HepG2 (cell line): ENCODE data around the gene TSN. TPM values are rescaled to one million over a fixed set of nuclear protein-coding genes. Genes with fewer than 3 reads are reported as not detected.

ENCODE experiments used
- AGO1 ChIP-seq: fragments of 200-400 bp; formaldehyde crosslinking; IDR thresholded peaks from 2 replicates; pipeline ENCODE4 v1.6.1; 2017; ENCODE audit warnings: mild to moderate bottlenecking, low read depth, low read length, moderate library complexity; ENCODE audit not compliant: poor library complexity, severe bottlenecking
- AHDC1 ChIP-seq: sonication (generic); formaldehyde crosslinking; IDR thresholded peaks from 2 replicates; pipeline ENCODE4 v1.5.1; 2020; ENCODE audit warnings: mild to moderate bottlenecking, missing genetic modification reagents, borderline replicate concordance
- ATF6 ChIP-seq: sonication (generic); formaldehyde crosslinking; conservative IDR thresholded peaks from 2 replicates; pipeline ENCODE4 v1.4.0; 2020; ENCODE audit warnings: missing genetic modification reagents
- CCAR2 ChIP-seq: fragments of 200-400 bp; formaldehyde crosslinking; optimal IDR thresholded peaks from 2 replicates; pipeline ENCODE3; 2018; ENCODE audit warnings: low read depth, mild to moderate bottlenecking, low read length, moderate library complexity
- CEBPB ChIP-seq: IDR thresholded peaks from 2 replicates; pipeline ENCODE4 v1.6.1; 2011; ENCODE audit warnings: low read depth, low read length, improper control_type of control experiment, borderline replicate concordance
- HMG20B ChIP-seq: conservative IDR thresholded peaks from 2 replicates; pipeline ENCODE4 v1.6.1; 2016; ENCODE audit warnings: missing genetic modification reagents, missing compliant biosample characterization
- MED13 ChIP-seq: sonication (generic); formaldehyde crosslinking; IDR thresholded peaks from 2 replicates; pipeline ENCODE4 v1.5.0; 2020; ENCODE audit warnings: missing genetic modification reagents
- TARDBP ChIP-seq: sonication (generic); formaldehyde crosslinking; IDR thresholded peaks from 2 replicates; pipeline ENCODE4 v1.8.0; 2022; ENCODE audit warnings: mild to moderate bottlenecking, missing genetic modification reagents
- ZNF646 ChIP-seq: sonication (generic); formaldehyde crosslinking; IDR thresholded peaks from 2 replicates; pipeline ENCODE4 v1.9.0; 2021; ENCODE audit warnings: mild to moderate bottlenecking, missing genetic modification reagents
- ZNF766 ChIP-seq: sonication (generic); formaldehyde crosslinking; IDR thresholded peaks from 2 replicates; pipeline ENCODE4 v1.5.0; 2020; ENCODE audit warnings: missing genetic modification reagents, borderline replicate concordance
- ZSCAN29 ChIP-seq: sonication (generic); formaldehyde crosslinking; conservative IDR thresholded peaks from 2 replicates; pipeline ENCODE4 v1.4.0; 2020; ENCODE audit warnings: mild to moderate bottlenecking, missing genetic modification reagents
- polyA plus RNA-seq, 8 experiments: library from polyadenylated mRNA; depleted of rRNA in 3 of 8; stranded (reverse) in 7 of 8; unstranded in 1 of 8; fragments of >200 nt; fragmentation: Illumina TruSeq in 4 of 8; extraction: Trizol in 4 of 8; gene quantifications; 2 replicates each; pipeline versions ENCODE4 v1.2.1 to v1.2.3, GENCODE V29; 2011 to 2016; ENCODE audit warnings: low read depth in 4 of 8, missing spikeins in 1 of 8, mixed read lengths in 1 of 8; ENCODE audit not compliant: insufficient read depth in 1 of 8
- total RNA-seq, 5 experiments: library from RNA; depleted of rRNA; stranded (reverse); fragments of >200 nt; fragmentation: Illumina TruSeq; extraction: Trizol; gene quantifications; 2 replicates each; pipeline ENCODE4 v1.2.3, GENCODE V29; 2016; ENCODE audit warnings: low read depth in 1 of 5
- TF ChIP-seq, protein P1 (sequence below): sonication (generic); formaldehyde crosslinking; IDR thresholded peaks from 2 replicates; pipeline ENCODE4 v1.8.0; 2022; ENCODE audit warnings: mild to moderate bottlenecking, missing genetic modification reagents, moderate library complexity

The TSN gene
- total and polyA plus RNA-seq, 2 of the 13 experiments (the other 11 are each of a cell fraction or from before 2014, with no cell fraction given) = 56.4 to 115 TPM

- TF ChIP-seq ZSCAN29 (no peak), AGO1 (peak; percentile 77), CEBPB (peak; percentile 76; the same call in 1 of the 2 replicates), MED13 (CRISPR knock-in tag) (peak; percentile 78), ZNF646 (CRISPR knock-in tag) (no peak), HMG20B (CRISPR knock-in tag) (0 out of 2 replicates have a peak, but pooled peaks have one; percentile 23), TARDBP (CRISPR knock-in tag) (peak; percentile 98), AHDC1 (CRISPR knock-in tag) (no peak), ATF6 (no peak), CCAR2 (no peak), ZNF766 (CRISPR knock-in tag) (no peak)
- TF ChIP-seq, protein P1, sequence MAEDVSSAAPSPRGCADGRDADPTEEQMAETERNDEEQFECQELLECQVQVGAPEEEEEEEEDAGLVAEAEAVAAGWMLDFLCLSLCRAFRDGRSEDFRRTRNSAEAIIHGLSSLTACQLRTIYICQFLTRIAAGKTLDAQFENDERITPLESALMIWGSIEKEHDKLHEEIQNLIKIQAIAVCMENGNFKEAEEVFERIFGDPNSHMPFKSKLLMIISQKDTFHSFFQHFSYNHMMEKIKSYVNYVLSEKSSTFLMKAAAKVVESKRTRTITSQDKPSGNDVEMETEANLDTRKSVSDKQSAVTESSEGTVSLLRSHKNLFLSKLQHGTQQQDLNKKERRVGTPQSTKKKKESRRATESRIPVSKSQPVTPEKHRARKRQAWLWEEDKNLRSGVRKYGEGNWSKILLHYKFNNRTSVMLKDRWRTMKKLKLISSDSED (CRISPR knock-in tag) = no peak
Measured at GRCh38 chr2:121755237-121756111, at the start of gene TSN (continued).
